Nephron (organoid): ENCODE results near the gene INO80.

Experiments
- H3K27ac Mint-ChIP-seq, 3 experiments: 2 replicates each; pipeline ENCODE4 v1.8.0; 2020; ENCODE audit warnings: mixed read lengths in 3 of 3, mild to moderate bottlenecking in 2 of 3, moderate library complexity in 1 of 3
- H3K27me3 Mint-ChIP-seq: 2 replicates; pipeline ENCODE4 v1.8.0; 2021; ENCODE audit warnings: low read depth, mild to moderate bottlenecking, moderate library complexity, mixed read lengths
- H3K36me3 Mint-ChIP-seq: 2 replicates; pipeline ENCODE4 v1.8.0; 2020; ENCODE audit warnings: low read depth, mixed read lengths
- H3K4me1 Mint-ChIP-seq: 2 replicates; pipeline ENCODE4 v1.8.0; 2020; ENCODE audit warnings: mixed read lengths
- H3K4me3 Mint-ChIP-seq, 3 experiments: 2 replicates each; pipeline ENCODE4 v1.8.0; 2020; ENCODE audit warnings: mild to moderate bottlenecking in 3 of 3, mixed read lengths in 3 of 3, moderate library complexity in 2 of 3
- H3K9me3 Mint-ChIP-seq: 2 replicates; pipeline ENCODE4 v1.8.0; 2020; ENCODE audit warnings: mixed read lengths
- CTCF ChIP-seq, 3 experiments: fragments of 200-600 bp; sonication (generic); IDR thresholded peaks; one replicate each; pipeline ENCODE4 v1.5.0; 2021; ENCODE audit warnings: antibody characterized with exemption in 3 of 3; ENCODE audit not compliant: unreplicated experiment in 3 of 3

The INO80 gene

GRCh38 chr15:40958723-40959122 lies 157.4 kb downstream of the INO80 start:
- H3K27me3 Mint-ChIP-seq, result peaks cover 17% of the 10 kb centered on the region
- no peaks in the 10 kb centered on the region for H3K36me3 Mint-ChIP-seq
- peak overlapping the region in 2 of 3 experiments; percentile 18 to 20 for H3K4me3 Mint-ChIP-seq
- TF ChIP-seq CTCF (IDR thresholded peaks at IDR 0.05; ENCODE audit: unreplicated experiment in 3 of 3), result no peak
- peaks cover 43% of the 10 kb centered on the region for H3K4me1 Mint-ChIP-seq
- H3K9me3 Mint-ChIP-seq, result no peaks in the 10 kb centered on the region
- peak overlapping the region; percentile 45 to 71 (median 47) for H3K27ac Mint-ChIP-seq

GRCh38 chr15:40958146-40958545 lies 157.9 kb downstream of the INO80 start:
- no peaks in the 10 kb centered on the region for H3K9me3 Mint-ChIP-seq
- H3K36me3 Mint-ChIP-seq, result no peaks in the 10 kb centered on the region
- no peak for TF ChIP-seq CTCF (IDR thresholded peaks at IDR 0.05; ENCODE audit: unreplicated experiment in 3 of 3)
- H3K4me1 Mint-ChIP-seq, result peaks cover 46% of the 10 kb centered on the region
- H3K4me3 Mint-ChIP-seq, result no peak overlapping the region
- H3K27ac Mint-ChIP-seq, result peak overlapping the region in 2 of 3 experiments; percentile 45 to 71
- H3K27me3 Mint-ChIP-seq, result peaks cover 21% of the 10 kb centered on the region

GRCh38 chr15:40957581-40958051 lies 158.5 kb downstream of the INO80 start:
- no peak for TF ChIP-seq CTCF (IDR thresholded peaks at IDR 0.05; ENCODE audit: unreplicated experiment in 3 of 3)
- no peaks in the 10 kb centered on the region for H3K36me3 Mint-ChIP-seq

GRCh38 chr15:40957041-40957555 lies 159.0 kb downstream of the INO80 start:
- H3K36me3 Mint-ChIP-seq, result no peaks in the 10 kb centered on the region

More at GRCh38 chr15:40957581-40958051, 158.5 kb downstream of the INO80 start:
- Mint-ChIP-seq H3K9me3 (no peaks in the 10 kb centered on the region), H3K4me3 (peak overlapping the region in 1 of 3 experiments; percentile 45), H3K27me3 (peaks cover 24% of the 10 kb centered on the region), H3K4me1 (peaks cover 47% of the 10 kb centered on the region), H3K27ac (peak overlapping the region in 2 of 3 experiments; percentile 71 to 77)

GRCh38 chr15:40956541-40956982 lies 159.5 kb downstream of the INO80 start:
- Mint-ChIP-seq H3K27me3 (peaks cover 31% of the 10 kb centered on the region), H3K9me3 (no peaks in the 10 kb centered on the region), H3K27ac (peak overlapping the region in 1 of 3 experiments; percentile 9), H3K4me3 (peak overlapping the region; percentile 19 to 68 (median 22)), H3K4me1 (peaks cover 47% of the 10 kb centered on the region), H3K36me3 (no peaks in the 10 kb centered on the region)
- TF ChIP-seq CTCF (IDR thresholded peaks at IDR 0.05; ENCODE audit: unreplicated experiment in 3 of 3), result no peak

More at GRCh38 chr15:40957041-40957555, 159.0 kb downstream of the INO80 start:
- Mint-ChIP-seq H3K4me1 (peaks cover 47% of the 10 kb centered on the region), H3K4me3 (no peak overlapping the region), H3K9me3 (no peaks in the 10 kb centered on the region), H3K27ac (peak overlapping the region in 1 of 3 experiments; percentile 71), H3K27me3 (peaks cover 29% of the 10 kb centered on the region)
- TF ChIP-seq CTCF (IDR thresholded peaks at IDR 0.05; ENCODE audit: unreplicated experiment in 3 of 3), result no peak
